ENCODE data around the gene NDUFA3. TPM values are rescaled to one million over a fixed set of nuclear protein-coding genes. Genes with fewer than 3 reads are reported as not detected.
A peak's percentile ranks its signal among the peaks of the same experiment; 100 is the strongest.

Gene NDUFA3
- total and polyA plus RNA-seq, 2 donors (not counting 3 experiments of a cell fraction or from before 2014, with no cell fraction given): 107 to 119 TPM

GRCh38 chr19:54137699-54138488 is 35.2 kb downstream of the NDUFA3 start, which contains the start of gene CNOT3:
Gene CNOT3 (plus strand): TSS chr19:54137762. CDS start chr19:54142979, 5,217 bp downstream.
- peak within 1 kb of the TSS; percentile 94 for H3K9ac ChIP-seq (replicated peaks; ENCODE audit: extremely low read depth, insufficient read depth, low read length)
- peak within 1 kb of the TSS; percentile 71 for H3K27ac ChIP-seq (ENCODE audit: insufficient read depth, low read depth, low read length)
- H3K4me3 ChIP-seq (replicated peaks in 1 of 3; ENCODE audit: insufficient read depth in 1 of 3, low read depth in 1 of 3, low read length in 3 of 3): peak within 1 kb of the TSS; percentile 66 to 98 (median 69)
- peak within 1 kb of the TSS; percentile 94 for H2AFZ ChIP-seq (ENCODE audit: low read depth, low read length)
- no peaks in the 10 kb centered on the region for H3K9me3 ChIP-seq (replicated peaks; ENCODE audit: control insufficient read depth, insufficient read depth, low read length)
- intact Hi-C loops (cut with micrococcal nuclease): loop anchor here (1.0 to 2.0 kb wide), 7 partner anchors 21 to 296 kb away; partner anchors contain the start of genes LENG1, MYADM, NDUFA3 and PRPF31
- peaks cover 6 to 7% of the 10 kb centered on the region in 2 experiments for H3K36me3 ChIP-seq (ENCODE audit: control insufficient read depth in 2 of 2, extremely low read depth in 1 of 2, insufficient read depth in 2 of 2, low read length in 2 of 2)
- ChIA-PET CTCF (interaction anchor here (0.9 to 1.7 kb wide), 12 partner anchors 10 to 345 kb away, joined by 3 to 12 read pairs (median 6); partner anchors contain the start of gene LENG1), POLR2A (interaction anchor here (0.5 to 1.7 kb wide), 10 partner anchors 14 to 270 kb away, joined by 3 to 13 read pairs (median 6); partner anchors contain the start of genes MBOAT7, MYADM, PRPF31 and RPS9)
- BruUV-seq (replicated peaks): no TSS peak
- no peaks in the 10 kb centered on the region for H4K20me1 ChIP-seq (replicated peaks; ENCODE audit: control insufficient read depth, extremely low read depth, insufficient read depth, low read length)
- no peaks in the 10 kb centered on the region for H3K27me3 ChIP-seq (ENCODE audit: control insufficient read depth in 2 of 2, insufficient read depth in 2 of 2, low read length in 2 of 2)
- peaks cover 48% of the 10 kb centered on the region for H3K79me2 ChIP-seq (ENCODE audit: control insufficient read depth, insufficient read depth, low read length)
- DNase-seq (ENCODE audit: low read depth, low spot score) (no peak), FAIRE-seq (no peak)
- peaks cover 17% of the 10 kb centered on the region for H3K4me1 ChIP-seq (ENCODE audit: control insufficient read depth, extremely low read depth, insufficient read depth, low read length)
- dilution Hi-C loops (cut with MboI; ENCODE audit: extremely low pct_ligation_motif_present, low sequenced_read_pairs): no loop called here
- TF ChIP-seq FOS (IDR thresholded peaks at IDR 0.05; ENCODE audit: borderline replicate concordance, insufficient read depth, low read length) (no peak), MYC (IDR thresholded peaks at IDR 0.05; ENCODE audit: low read depth, low read length) (no peak), POLR2AphosphoS5 (IDR thresholded peaks at IDR 0.05; ENCODE audit: insufficient read depth, low read depth, low read length) (peak; percentile 84), POLR2A (IDR thresholded peaks at IDR 0.05; ENCODE audit: low read depth, low read length) (peak; percentile 72), CTCF (IDR thresholded peaks at IDR 0.05; ENCODE audit: extremely low read depth in 1 of 2, insufficient read depth in 1 of 2, low read depth in 1 of 2, low read length in 2 of 2) (peak in 1 of 2 donors; percentile 10), MAX (IDR thresholded peaks at IDR 0.05; ENCODE audit: insufficient read depth, insufficient read length) (no peak), GATA2 (IDR thresholded peaks at IDR 0.05; ENCODE audit: insufficient read depth, insufficient read length, low read depth, low read length) (no peak), EZH2 (IDR thresholded peaks at IDR 0.05; ENCODE audit: borderline replicate concordance, low read depth, low read length, severe bottlenecking) (no peak), JUN (IDR thresholded peaks at IDR 0.05; ENCODE audit: borderline replicate concordance, insufficient read depth, insufficient read length, low read depth) (no peak)
- peak within 1 kb of the TSS; percentile 94 for H3K4me2 ChIP-seq (ENCODE audit: insufficient read depth, low read length)
- no peaks in the 10 kb centered on the region for H3K9me1 ChIP-seq (replicated peaks; ENCODE audit: control insufficient read depth, extremely low read depth, insufficient read depth, low read length)

Data from endothelial cell of umbilical vein (primary cell).